Panc1 (cell line): ENCODE results near the gene SPCS3. TPM values are rescaled to one million over a fixed set of nuclear protein-coding genes. Genes with fewer than 3 reads are reported as not detected.
"Not testable (repeated sequence)": the region's sequence is repeated elsewhere in the genome, so short reads cannot be mapped to it uniquely, and the experiment has no call there.

Experiments
- ATAC-seq: fragments of 200-7000 bp; cut with Tn5 transposase; 2 replicates; pipeline ENCODE4 v1.9.1; 2020; ENCODE audit warnings: mild to moderate bottlenecking, moderate library complexity
- BruUV-seq: library from RNA; stranded (reverse); fragments of 400-500 nt; replicated peaks from 2 replicates; lab custom pipeline; 2021; lab: Mats Ljungman, UMichigan
- CTCF ChIA-PET: fragments of 300-600 bp; sonication (Branson Sonifier 250); formaldehyde crosslinking; loops from one replicate; lab custom pipeline; 2022; ENCODE audit warnings: antibody characterized with exemption; lab: Charles Lee
- POLR2A ChIA-PET: fragments of 300-600 bp; sonication (Branson Sonifier 250); formaldehyde crosslinking; loops from one replicate; lab custom pipeline; 2022; ENCODE audit warnings: antibody characterized with exemption; lab: Charles Lee
- DNase-seq: peaks from one replicate; pipeline ENCODE4 v3.0.0-alpha.2; 2010; ENCODE audit warnings: low read depth, low spot score
- H3K27ac ChIP-seq: 2 replicates; pipeline ENCODE4 v1.5.1; 2011; ENCODE audit warnings: mild to moderate bottlenecking, low read length, inconsistent platforms
- H3K27me3 ChIP-seq: fragments of 200-500 bp; sonication (Bioruptor generic); 2 replicates; pipeline ENCODE4 v1.6.0; 2014; ENCODE audit warnings: low read length, inconsistent platforms; ENCODE audit not compliant: control insufficient read depth, insufficient read depth
- H3K36me3 ChIP-seq: fragments of 200-500 bp; sonication (Bioruptor generic); 2 replicates; pipeline ENCODE4 v1.5.1; 2014; ENCODE audit warnings: inconsistent platforms, mild to moderate bottlenecking, low read length, moderate library complexity; ENCODE audit not compliant: control insufficient read depth, insufficient read depth
- H3K4me1 ChIP-seq: 2 replicates; pipeline ENCODE4 v1.5.1; 2011; ENCODE audit warnings: inconsistent platforms, mild to moderate bottlenecking, low read length, moderate library complexity; ENCODE audit not compliant: control insufficient read depth, insufficient read depth
- H3K4me3 ChIP-seq, 2 experiments: 2 replicates each; pipeline ENCODE4 v1.5.1; 2011 to 2012; ENCODE audit warnings: low read depth in 2 of 2, low read length in 2 of 2, mild to moderate bottlenecking in 2 of 2, inconsistent platforms in 1 of 2, moderate library complexity in 1 of 2
- H3K9me3 ChIP-seq: fragments of 200-500 bp; sonication (Bioruptor generic); 2 replicates; pipeline ENCODE4 v1.5.1; 2014; ENCODE audit warnings: low read depth, mild to moderate bottlenecking, inconsistent platforms, low read length, moderate library complexity; ENCODE audit not compliant: control insufficient read depth, insufficient read depth
- CTCF ChIP-seq: fragments of 450-650 bp; IDR thresholded peaks from 2 replicates; pipeline ENCODE4 v1.5.1; 2017; ENCODE audit warnings: mild to moderate bottlenecking
- POLR2AphosphoS5 ChIP-seq: IDR thresholded peaks from 2 replicates; pipeline ENCODE4 v1.6.1; 2012; ENCODE audit warnings: mild to moderate bottlenecking, low read depth, low read length, moderate library complexity
- REST ChIP-seq, 2 experiments: IDR thresholded peaks; 2 replicates each; pipeline ENCODE4 v1.6.1; 2011 to 2012; ENCODE audit warnings: low read depth in 2 of 2, control low read depth in 1 of 2, low read length in 1 of 2, mild to moderate bottlenecking in 1 of 2, moderate library complexity in 1 of 2; ENCODE audit not compliant: insufficient read depth in 1 of 2
- SIN3A ChIP-seq: IDR thresholded peaks from 2 replicates; pipeline ENCODE4 v1.6.1; 2012; ENCODE audit warnings: low read depth, mild to moderate bottlenecking, low read length, moderate library complexity, borderline replicate concordance; ENCODE audit not compliant: insufficient read depth
- TCF7L2 ChIP-seq: IDR thresholded peaks from 2 replicates; pipeline ENCODE4 v1.6.1; 2011; ENCODE audit warnings: mild to moderate bottlenecking, low read depth, low read length, inconsistent platforms
- in situ Hi-C: cut with HindIII; loops from 2 replicates; pipeline ENCODE4 v1.10.0; 2016; ENCODE audit warnings: low sequenced_read_pairs, low pct_unique_long_range_greater_than_20kb
- intact Hi-C: fragments of 100-400 bp; cut with micrococcal nuclease; formaldehyde crosslinking; loops from one replicate; pipeline ENCODE4 v1.10.0; 2022; ENCODE audit not compliant: unreplicated experiment
- total RNA-seq: library from RNA; stranded (reverse); gene quantifications from one replicate; pipeline ENCODE4 v1.2.1, GENCODE V29; 2021; ENCODE audit not compliant: unreplicated experiment

The SPCS3 gene
- total RNA-seq, 1 experiment from 2014 or later = 78.5 TPM

DNA sequence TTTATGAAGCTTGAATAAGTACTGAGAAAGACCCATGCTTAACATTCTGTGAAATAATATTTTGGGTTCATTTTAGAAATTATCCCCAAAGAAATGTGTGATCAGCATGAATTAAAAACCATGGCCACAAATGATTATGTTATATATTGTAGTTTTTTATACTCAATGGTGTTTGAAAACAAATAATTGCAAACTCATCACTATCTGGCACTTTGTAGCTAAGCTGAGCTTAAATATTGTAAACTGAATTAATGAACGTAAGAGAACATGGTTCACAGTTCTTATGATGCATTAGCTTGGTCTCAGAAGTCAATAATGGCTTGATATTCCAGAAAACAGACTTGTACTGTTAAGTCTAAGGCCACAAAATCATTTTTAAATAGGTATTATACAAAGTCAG lies 26.1 kb upstream of the SPCS3 start:
- no peaks in the 10 kb centered on the region for H3K27me3 ChIP-seq
- no peaks in the 10 kb centered on the region for H3K4me1 ChIP-seq
- TF ChIP-seq REST (IDR thresholded peaks at IDR 0.05; ENCODE audit: insufficient read depth in 1 of 2, low read depth in 2 of 2, low read length in 1 of 2) = no peak
- TF ChIP-seq SIN3A = no peak
- no peak for TF ChIP-seq TCF7L2
- no peak for TF ChIP-seq POLR2AphosphoS5
- TF ChIP-seq CTCF = no peak
- ATAC-seq = no peak
- CTCF ChIA-PET = no interaction called here
- in situ Hi-C loops = no loop called here
- no peak for DNase-seq
- BruUV-seq = no TSS peak
- intact Hi-C loops = no loop called here
- H3K27ac ChIP-seq = no peak overlapping the region
- H3K9me3 ChIP-seq = no peaks in the 10 kb centered on the region
- H3K36me3 ChIP-seq = no peaks in the 10 kb centered on the region
- POLR2A ChIA-PET = no interaction called here
- no peak overlapping the region for H3K4me3 ChIP-seq

DNA sequence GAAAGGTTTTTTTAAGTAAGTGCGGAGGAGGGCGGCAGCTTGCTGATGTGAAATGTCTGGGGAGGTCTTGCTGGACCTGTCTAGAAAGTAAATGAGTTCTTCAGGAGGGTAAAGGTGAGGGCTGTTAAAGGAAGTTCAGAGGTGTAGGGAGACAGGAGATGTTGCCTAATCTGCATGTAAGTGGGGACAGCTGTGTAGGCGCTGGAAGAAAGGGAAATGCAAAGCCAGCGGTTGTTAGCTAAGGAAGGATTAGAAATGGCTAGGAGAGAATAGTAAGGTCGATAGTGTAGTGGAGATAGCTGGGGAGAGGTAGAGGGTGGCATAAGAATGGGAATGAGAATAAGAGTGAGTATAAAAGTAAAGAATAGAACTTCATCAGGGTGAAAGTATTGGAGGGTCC lies 23.9 kb upstream of the SPCS3 start:
- ATAC-seq, H3K27ac ChIP-seq, H3K27me3 ChIP-seq, POLR2A ChIA-PET, H3K9me3 ChIP-seq, intact Hi-C loops, in situ Hi-C loops, DNase-seq, H3K36me3 ChIP-seq, BruUV-seq, CTCF ChIA-PET, H3K4me1 ChIP-seq, H3K4me3 ChIP-seq: not testable (repeated sequence)

GRCh38 chr4:176298664-176299063 lies 21.1 kb upstream of the SPCS3 start:
- POLR2A ChIA-PET = no interaction called here

More at GRCh38 chr4:176298664-176299063, 21.1 kb upstream of the SPCS3 start:
- no peaks in the 10 kb centered on the region for H3K36me3 ChIP-seq
- in situ Hi-C loops (no loop called here), intact Hi-C loops (no loop called here)
- CTCF ChIA-PET = no interaction called here
- H3K4me1 ChIP-seq = no peaks in the 10 kb centered on the region
- DNase-seq (no peak), ATAC-seq (no peak)
- no peaks in the 10 kb centered on the region for H3K27me3 ChIP-seq
- no peak overlapping the region for H3K4me3 ChIP-seq
- no peaks in the 10 kb centered on the region for H3K9me3 ChIP-seq
- no TSS peak for BruUV-seq
- H3K27ac ChIP-seq = no peak overlapping the region
- no peak for TF ChIP-seq CTCF
- TF ChIP-seq TCF7L2 = no peak
- TF ChIP-seq POLR2AphosphoS5 = no peak
- no peak for TF ChIP-seq SIN3A
- TF ChIP-seq REST (IDR thresholded peaks at IDR 0.05; ENCODE audit: insufficient read depth in 1 of 2, low read depth in 2 of 2, low read length in 1 of 2) = no peak
